DOHH2 (cell line): Measurements from ENCODE around the gene F5.

Experiments
- EZH2phosphoT487 ChIP-seq: fragments of 200-600 bp; sonication (generic); IDR thresholded peaks from 2 replicates; pipeline ENCODE4 v1.6.1; 2017; ENCODE audit warnings: borderline replicate concordance, mild to moderate bottlenecking, antibody characterized with exemption, low read length, moderate library complexity, mixed read lengths
- TF ChIP-seq, protein P1 (sequence below): fragments of 200-600 bp; sonication (generic); IDR thresholded peaks from one replicate; pipeline ENCODE4 v1.5.1; 2014; ENCODE audit warnings: antibody characterized with exemption, mild to moderate bottlenecking, low read depth, low read length; ENCODE audit not compliant: poor library complexity, severe bottlenecking

DNA sequence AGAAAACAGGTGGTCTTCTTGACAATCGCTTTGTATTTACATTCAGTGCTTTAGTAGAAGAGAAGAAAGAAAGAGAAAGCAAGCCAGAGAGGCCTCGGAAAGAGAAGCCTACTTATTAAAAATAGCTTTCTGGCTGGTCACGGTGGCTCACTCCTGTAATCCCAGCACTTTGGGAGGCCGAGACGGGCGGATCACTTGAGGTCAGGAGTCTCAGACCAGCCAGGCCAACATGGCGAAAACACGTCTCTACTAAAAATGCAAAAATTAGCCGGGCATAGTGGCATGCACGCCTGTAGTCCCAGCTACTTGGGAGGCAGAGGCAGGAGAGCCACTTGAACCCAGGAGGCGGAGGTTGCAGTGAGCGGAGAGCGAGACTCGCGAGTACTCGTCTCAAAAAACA, 98.7 kb downstream of the F5 start:
- TF ChIP-seq, protein P1, sequence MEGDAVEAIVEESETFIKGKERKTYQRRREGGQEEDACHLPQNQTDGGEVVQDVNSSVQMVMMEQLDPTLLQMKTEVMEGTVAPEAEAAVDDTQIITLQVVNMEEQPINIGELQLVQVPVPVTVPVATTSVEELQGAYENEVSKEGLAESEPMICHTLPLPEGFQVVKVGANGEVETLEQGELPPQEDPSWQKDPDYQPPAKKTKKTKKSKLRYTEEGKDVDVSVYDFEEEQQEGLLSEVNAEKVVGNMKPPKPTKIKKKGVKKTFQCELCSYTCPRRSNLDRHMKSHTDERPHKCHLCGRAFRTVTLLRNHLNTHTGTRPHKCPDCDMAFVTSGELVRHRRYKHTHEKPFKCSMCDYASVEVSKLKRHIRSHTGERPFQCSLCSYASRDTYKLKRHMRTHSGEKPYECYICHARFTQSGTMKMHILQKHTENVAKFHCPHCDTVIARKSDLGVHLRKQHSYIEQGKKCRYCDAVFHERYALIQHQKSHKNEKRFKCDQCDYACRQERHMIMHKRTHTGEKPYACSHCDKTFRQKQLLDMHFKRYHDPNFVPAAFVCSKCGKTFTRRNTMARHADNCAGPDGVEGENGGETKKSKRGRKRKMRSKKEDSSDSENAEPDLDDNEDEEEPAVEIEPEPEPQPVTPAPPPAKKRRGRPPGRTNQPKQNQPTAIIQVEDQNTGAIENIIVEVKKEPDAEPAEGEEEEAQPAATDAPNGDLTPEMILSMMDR = no peak
- no peak for TF ChIP-seq EZH2phosphoT487
